ENCODE data around the gene EDNRB.

- TF ChIP-seq CTCF (conservative IDR thresholded peaks at IDR 0.05 in 1 of 2, IDR thresholded peaks at IDR 0.05 in 1 of 2; ENCODE audit: extremely low read depth in 1 of 2, insufficient read depth in 1 of 2, low read depth in 1 of 2, low read length in 2 of 2), result no peak
- no peak for TF ChIP-seq EZH2 (IDR thresholded peaks at IDR 0.05; ENCODE audit: borderline replicate concordance, low read length)
These were observed 27.6 kb downstream of the EDNRB start for GRCh38 chr13:77891041-77891440.
